CD4-positive, alpha-beta T cell treated with Interleukin-12 subunit alpha and Interleukin-12 subunit beta, for 1 hour (primary cell): Measurements from ENCODE around the gene CADM1.

Experiments used
- DNase-seq: peaks from one replicate; pipeline ENCODE4 v3.0.0-alpha.2; 2020

Gene CADM1

DNA sequence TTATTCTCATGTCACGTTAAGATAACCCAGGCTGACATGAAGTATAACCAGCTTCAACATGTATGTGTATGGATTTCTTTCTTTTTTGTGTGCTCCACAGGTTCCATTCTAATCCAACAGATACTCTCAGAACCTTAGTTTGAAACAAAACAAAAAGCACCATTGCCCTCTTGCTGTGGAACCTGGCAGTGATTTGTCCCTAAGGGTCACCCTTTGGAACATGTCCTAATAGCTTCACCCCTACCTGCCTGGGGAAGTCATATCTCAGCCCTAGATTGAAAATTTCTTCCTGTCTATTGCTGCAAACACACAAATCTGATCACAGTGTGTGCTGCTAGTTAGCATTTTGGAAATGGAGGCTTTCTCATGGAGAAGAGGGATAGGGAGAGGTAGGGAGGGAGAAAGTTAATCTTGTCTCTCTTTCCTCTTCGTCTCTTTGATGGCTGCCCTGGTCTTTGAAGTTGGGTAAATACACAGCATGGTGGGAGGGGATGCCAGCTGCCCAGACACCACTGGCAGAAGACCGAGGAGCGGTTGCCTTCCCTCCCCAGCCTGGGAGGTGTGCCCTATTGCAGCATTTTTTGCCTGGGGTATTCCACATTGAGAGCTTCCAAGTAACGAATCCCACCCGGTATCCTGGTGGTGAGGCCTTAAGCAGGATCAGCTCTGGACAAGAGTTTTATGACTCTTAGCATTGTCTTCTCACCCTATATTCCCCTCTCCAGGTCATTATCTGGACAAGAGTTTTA lies 11.6 kb upstream of the CADM1 start:
- no peak for DNase-seq

DNA sequence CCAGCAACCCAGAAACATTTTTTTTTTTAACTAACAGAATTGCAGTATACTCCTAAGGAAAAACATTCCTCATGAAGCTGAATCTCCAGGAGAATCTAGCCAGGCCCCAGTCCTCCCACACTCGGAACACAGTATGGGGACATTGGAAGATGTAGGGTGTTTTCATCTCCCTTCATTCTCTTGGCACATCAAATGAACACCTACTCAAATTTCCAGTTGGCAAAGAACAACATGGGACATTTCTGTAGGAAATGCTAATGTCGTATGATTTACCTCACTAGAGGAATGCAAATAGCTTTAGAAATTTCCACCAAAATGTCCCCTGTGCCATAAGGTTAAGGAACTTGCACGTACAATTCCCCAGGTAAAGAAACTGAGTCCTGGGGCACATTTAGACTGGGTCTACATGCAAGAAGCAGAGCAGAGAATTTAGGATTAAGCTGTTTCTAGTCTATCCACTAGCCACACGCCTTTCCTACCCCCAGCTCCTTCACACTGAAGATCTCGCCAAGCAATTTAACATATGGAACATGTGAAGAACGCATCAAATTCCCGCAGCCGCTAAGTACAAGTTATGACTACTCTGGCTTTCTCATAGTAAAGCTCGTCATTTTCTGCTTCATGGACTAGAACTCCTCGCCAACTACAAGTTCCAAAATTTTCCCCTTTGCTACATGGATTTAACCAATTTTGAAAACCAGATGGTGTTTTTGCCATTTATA lies 2.9 kb upstream of the CADM1 start:
- no peak for DNase-seq

DNA sequence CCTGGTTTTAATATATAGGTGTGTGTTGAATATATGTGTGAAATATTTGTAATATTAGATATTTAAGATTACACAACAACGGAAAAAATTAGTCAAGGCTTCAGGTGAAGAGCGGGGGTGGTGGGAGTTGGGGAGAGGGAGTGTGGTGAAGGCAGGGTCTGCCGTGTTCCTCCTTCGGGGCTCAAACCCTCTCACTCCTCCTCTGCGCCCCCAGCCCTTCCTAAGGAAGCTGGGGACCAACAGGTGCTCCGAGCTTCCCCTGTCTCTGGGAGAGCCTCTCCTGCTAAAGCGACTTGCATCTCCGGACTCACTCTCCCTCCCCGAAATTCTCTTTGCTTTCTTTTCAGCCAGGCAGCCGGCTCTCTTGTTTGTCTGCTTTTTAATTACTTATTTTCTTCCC lies 960 bp upstream of the CADM1 start:
- no peak for DNase-seq

DNA sequence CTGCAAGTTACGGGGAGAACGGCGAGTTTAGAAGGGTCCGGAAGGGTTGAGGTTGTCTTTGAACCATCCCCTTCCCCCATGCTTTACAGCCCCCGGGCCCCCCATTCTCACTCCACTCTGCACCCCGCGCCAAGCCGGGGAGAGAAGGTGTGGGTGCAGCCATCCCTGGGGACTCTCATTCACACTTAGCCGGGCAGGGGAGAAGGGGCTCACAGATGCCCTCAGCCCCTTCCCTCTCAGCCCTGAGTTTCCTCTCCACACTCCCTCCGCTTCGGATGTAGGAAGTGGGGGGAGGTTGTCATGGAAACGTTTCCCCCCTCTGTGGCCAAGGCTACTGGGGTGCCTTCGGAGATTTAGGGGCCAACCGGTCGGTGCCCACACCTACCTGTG lies 334 bp downstream of the CADM1 start:
- no peak for DNase-seq

DNA sequence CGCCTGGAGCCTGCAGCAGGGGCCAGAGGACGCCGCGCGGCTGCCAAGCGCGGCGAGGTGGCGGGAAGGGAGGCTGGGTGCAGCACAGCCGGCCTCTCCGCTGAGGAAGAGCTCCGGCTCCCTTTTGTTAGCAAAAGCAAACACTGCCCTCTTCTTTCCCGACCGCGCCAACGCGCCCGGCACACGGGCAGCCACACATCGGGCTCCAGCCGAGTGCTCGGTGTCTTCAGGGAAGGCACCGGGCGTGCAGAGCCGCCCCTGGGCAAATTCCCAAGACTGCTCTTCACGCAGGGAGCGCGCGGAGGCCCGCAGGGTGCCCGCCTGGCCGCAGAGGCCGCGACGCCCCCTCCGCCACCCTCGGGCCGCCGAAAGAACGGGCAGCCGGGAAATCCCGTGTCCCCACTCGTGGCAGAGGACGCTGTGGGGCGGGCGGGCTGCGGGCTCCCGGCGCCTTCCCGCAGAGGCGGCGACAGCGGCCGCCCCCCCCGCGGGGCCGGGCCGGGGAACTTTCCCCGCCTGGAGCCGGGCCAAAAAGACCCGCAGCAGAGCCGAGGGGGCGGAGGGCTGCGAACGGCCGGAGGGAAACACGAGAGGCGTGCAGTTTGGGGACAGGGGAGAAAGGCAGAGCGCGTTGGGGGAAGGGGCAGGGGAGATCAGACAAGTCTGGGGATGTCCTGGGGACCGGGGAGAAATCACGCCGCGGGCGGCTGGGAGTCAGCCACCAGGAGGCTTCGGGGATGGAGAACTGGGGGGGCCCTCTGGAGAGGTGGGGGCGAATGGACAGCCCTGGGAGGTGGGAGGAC lies 931 bp downstream of the CADM1 start:
- DNase-seq, result peak; percentile 24

DNA sequence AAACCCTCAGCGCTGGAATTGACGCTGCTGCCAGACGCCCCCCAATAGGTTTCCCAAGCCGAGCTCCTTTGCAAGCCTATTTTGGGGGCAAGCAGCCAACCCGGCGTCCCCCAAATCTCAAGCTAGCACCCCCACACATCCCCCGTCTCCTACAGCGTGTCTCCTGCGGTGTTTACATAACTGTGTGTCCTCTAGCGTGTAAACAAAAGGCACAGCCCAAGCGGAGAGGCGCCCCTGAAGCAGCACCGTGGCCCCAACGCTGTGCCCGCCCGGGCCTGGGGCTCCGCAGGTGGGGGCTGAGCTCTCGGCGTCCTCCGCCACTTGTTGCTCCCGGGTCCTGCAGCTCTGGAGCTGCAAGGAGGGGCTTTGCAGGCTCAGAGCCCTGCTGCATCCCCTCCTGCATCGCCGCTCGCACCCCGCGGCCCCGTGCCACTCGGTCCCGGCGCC lies 1.6 kb downstream of the CADM1 start:
- DNase-seq, result no peak

DNA sequence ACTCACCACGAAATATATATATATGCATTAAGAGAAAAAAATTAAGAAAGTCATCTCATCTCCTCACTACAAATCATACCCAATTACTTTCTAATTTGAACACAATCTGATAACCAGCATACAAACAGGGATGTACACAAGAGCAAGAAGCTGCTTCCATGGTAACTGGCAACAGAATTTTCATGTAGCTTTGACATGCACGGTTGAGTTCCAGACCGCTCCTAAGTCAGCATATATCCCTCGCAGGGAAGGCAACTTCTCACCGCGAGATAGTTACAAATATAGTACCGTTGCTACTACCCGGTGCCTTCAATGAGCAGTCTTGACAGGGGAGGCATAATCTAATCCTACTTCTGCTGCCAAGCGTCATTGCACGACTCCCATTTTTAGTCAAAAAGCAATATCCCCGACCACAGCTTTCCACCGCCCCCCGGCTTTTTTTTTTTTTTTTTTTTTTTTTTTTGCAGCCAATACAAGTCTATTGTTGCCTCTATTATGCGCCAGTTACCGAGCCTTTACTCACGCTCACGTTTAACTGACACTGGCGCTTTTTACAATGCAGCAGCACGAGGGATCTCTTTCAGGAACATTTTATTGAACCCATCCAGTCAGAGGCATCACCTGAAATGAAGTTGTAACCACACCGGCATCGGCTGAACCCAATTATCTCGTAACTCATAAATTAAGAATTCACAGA lies 2.2 kb downstream of the CADM1 start:
- DNase-seq, result no peak

DNA sequence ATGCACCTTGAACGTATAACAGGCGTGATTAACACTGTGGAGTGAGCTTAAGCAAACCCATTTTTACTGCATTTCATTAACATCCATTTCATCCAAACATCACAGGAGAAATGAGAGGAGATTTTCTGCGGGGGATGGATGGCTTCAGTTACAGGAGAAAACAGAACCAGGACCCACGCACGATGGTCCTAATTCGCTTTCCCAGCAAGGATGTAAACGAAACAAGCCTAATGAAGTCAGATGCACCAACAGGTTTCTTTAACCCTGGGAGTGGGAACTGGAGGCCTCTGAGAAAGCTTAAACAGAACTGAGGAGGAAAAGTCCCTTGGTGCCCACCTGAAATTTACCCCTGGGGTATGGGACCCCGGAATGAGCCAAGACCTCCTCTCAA lies 2.7 kb downstream of the CADM1 start:
- no peak for DNase-seq

DNA sequence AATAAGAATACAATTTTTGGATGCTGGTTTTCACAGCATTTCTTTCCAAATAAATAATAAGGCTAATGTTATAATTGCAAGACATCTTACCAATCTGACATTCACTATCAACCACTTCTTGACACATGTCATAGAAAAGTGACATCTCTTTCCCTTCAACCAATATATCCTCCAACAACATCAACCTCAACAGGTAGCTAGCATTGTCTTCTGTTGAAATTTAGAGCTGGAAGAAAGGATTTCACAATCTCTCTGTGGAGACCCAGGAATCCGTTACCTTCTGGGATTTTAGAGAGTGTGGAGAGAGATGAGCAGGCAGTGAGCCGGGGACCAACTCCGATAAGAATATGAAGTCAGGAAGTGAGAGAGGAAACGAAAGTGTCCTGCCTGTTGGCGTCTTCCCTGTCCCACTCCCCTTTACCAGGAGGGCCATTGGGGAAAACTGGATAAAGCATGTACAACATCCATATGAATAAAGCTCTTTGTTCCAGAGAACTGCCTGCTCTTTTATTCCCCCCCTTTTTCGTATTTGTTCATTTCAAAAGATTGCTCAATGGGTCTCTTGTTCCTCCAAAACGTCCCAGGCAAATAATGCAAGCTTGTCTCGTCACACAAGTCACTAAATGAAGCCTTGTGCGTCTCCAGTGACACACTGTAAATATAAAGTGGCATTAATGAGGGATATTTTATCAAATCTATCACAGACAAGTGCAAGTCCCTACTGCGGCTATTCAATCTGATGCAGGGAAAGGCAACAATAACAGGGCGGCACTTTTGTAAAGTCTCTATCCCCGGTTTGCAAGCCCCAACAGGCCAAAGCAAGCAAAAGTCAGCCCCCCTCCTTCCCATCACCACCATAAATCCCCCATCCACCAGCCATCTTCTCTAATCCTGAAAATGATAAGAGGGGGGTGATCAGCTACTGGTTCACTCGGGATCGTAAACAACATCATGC lies 3.4 kb downstream of the CADM1 start:
- DNase-seq, result no peak

DNA sequence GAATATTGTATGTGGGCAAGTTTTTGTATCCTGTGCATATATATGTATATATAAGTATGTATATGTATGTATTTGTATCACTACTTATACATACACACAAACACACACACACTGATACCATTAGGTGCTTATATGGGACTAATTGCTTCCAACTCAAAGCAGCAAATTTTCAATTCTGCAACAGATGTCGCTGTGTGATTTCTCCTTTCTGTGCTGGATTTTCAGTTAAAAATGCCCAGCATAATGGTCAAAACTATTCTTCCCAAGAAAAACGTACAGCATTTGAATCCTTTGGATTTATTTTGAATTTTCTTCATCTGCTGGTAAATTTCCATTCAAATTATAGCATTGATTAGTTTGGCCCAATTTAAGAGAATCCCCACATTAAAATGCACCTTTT lies 4.3 kb downstream of the CADM1 start:
- no peak for DNase-seq

DNA sequence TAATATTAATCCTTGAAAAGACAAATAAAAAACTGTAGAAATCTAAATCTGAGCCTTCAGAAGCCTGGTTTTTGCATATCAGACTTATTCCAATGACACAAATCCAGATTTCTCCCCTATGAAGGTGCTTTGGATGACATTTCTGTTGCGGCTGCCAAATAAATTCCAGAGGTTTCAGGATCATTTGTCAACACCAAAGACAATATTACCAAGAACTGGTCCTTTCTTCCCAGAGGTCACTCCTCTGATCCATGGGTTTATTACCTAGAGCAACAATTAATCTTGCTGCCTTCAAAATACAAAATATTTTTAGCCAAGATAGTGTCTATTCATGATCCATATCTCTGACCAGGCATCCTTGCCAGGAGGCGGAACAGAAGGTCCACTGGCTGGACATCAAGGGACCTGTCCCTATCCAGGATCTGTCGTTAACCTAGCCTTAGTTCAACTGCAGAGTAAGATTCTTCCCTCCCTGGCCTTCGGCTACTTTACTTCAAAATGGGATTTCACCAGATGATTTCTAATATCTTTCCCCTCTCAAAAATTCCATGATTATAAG lies 4.9 kb downstream of the CADM1 start:
- no peak for DNase-seq

DNA sequence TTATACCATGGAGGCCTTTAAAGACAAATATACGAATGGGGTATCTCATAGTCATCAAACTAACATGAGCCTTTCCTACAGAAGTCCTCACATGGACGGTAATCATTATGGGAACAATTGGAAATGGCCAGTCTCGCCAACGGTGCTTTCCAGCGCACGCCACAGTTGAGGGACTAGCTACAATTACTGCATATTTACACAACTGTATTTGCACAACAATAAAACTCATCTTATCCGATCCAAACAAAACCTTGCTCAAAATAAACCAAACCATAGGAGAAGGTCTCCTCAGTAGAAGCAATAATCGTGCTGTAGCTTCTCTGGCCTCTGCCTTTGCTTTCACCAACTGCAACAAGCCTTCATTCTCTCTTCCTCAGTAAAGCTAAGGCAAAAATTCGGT lies 5.9 kb downstream of the CADM1 start:
- no peak for DNase-seq

DNA sequence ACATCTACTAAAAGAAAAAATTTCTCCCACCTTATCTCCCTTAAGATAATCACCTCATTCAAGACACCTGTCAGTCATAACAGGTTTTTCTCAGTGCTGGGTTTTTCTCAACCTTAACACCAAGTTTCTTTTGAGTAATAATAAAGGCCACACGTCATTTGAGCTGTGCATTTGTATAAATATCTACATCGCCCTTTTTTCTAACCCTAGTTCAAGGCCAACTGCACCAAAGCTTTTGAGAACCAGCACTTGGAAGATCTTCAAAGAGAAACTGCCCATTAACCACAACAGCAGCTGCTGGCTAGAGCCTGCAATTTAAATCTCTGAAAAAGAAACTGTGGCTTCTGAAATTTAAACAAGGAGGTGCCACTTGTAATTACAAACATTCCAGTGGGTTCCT lies 6.9 kb downstream of the CADM1 start:
- no peak for DNase-seq

DNA sequence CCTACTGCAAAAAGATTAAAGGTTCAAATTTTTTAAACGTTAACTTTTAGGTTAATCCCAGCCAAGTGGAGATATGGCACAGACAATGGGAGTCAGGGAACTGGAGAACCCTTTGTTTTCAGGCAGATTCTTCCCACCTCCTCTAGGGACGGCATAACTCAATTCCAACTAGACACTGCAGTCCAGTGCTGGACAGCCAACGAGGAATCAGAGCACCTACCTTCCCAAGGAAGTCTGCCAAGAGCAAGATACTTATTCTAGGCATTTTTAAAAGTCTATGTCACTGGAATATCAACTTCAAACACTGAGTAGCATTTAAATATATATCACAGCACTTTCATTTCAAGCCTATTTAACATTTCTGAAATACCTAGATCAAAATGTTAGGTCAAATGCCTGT lies 7.3 kb downstream of the CADM1 start:
- no peak for DNase-seq

DNA sequence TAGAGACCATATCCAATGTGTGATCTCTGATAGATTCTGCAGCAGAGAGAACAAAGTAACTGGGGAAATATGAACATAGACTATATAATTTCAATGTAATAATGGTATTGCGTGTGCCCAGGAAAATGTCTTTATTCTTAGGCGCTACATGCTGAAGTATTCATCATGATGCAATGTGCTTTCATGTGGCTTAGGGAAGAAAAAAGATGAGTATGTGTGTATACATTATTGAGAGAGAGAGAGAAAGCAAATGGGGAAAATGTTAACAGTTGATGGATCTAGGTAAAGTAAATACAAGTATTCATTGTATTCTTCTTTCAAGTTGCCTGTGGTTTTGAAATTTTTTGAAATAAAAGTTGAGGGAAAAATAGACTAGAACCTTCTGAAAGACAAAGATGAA lies 10.3 kb downstream of the CADM1 start:
- no peak for DNase-seq

DNA sequence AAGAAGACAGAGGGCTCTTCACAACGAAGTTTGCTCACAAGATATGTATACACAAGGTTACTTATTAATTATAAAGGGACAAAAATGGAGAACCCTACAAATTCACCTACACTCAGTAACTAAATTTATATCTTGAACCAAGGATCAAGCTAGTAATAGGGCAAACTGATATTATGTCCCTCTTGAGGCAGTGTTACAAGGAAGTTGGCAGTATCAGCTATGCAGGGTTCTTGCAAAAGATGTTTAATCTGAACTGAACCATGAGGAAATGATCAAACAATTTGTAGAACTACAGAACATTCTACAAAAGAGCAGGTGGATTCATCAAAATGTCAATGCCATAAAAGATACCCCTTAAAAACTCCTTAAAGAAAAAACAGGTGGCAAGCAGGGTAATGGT lies 10.7 kb downstream of the CADM1 start:
- no peak for DNase-seq

DNA sequence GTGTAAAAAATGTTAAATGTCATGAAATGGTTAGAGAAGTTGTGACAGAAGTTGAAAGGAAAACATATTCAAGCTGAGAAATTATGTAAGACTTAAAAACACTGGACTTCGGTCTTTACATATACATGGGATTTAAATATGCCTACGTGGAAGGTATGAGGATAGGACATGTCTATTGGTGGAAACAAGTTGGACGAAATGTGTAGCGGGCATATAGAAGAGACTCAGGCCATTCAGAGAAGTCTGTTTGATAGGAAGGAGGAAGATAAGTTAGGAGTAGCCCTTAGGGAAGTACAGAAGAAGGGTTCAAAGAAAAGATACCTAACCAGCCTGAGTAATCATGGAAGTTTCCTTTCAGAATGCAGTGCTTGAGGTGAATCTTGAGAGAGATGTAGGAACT lies 14.7 kb downstream of the CADM1 start:
- DNase-seq, result no peak

DNA sequence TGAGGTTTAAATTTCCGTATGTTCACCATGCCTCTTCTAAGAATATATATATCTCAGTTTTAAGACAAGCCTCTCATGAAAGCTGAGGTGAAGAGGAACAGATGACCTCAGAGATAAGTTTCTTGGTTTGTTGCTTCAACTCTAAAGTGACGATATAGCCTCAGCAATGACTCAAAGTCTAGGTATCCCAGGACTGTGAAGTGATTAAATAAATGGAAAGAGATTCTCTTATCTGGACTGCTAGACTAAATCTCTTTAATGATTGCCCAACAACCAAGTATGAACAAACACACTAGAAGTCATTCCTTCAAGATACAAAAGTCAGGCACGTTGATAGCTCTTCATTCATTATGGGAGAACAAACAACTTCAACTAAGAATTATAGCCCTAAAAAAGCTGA lies 15.3 kb downstream of the CADM1 start:
- no peak for DNase-seq

DNA sequence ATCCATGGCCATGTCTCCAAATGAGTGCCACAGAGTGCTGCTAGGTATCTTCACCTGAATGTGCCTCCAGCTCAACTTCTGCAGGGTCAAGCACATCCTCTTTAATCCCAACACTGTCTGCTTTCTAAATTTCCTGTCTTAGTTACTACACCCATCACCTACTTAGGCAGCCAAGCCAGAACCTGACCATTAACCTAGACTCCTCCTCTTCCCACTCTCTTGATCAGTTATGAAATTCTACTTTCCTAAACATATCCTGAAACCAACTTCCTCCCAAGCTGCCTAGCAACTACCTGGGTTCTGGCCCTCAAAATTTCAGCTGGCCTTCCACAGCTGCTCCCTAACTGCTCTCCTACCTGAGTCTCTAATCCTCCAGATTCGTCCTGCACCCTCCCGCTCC lies 22.7 kb downstream of the CADM1 start:
- no peak for DNase-seq

DNA sequence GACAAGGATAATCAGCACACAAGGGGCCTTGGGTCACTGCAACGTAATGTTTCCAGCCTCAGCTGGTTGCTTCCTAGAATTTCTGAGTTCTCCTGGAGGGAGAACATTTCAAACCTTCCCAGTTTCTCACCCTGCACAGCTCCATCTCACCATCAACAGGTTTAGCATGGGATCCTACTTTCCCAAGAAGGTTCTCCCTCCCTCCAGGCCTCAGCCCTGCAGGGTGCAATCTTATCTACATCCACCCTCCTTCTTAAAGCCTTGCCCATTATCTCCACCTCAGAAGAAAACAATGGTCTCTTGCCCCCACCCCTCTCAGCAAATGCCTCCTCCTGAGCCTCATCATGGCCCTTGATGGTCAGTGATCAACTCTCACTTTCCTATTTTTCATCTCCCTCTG lies 23.6 kb downstream of the CADM1 start:
- no peak for DNase-seq

DNA sequence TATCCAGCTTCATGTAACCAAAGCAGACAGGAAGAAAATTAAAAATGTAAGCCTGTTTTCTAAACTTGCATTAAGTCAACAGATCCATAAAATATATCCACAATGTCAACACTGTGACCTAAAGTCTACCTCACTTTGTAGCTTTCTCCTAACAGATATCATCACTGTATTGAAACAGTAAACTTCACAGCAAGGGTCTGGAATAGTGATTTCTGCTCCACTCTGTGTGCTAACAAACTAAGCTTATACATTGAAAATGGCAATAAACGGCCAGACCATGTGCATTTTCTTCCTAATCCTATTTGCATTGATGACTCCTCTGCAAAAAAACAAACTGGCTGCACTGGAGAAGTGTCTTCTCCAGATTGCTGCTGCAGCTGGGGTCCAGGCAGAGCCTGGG lies 26.8 kb downstream of the CADM1 start:
- no peak for DNase-seq
